Neuron (in vitro differentiated cells): ENCODE results near the gene CTNNA3.

Experiments
- H2AFZ ChIP-seq: one replicate; pipeline ENCODE4 v1.6.1; 2013; ENCODE audit warnings: low read depth, mild to moderate bottlenecking, inconsistent platforms, low read length, moderate library complexity
- H3K27me3 ChIP-seq: one replicate; pipeline ENCODE4 v1.6.1; 2013; ENCODE audit warnings: low read length; ENCODE audit not compliant: insufficient read depth
- H3K36me3 ChIP-seq: one replicate; pipeline ENCODE4 v1.6.1; 2013; ENCODE audit warnings: low read length; ENCODE audit not compliant: insufficient read depth
- H3K4me1 ChIP-seq: one replicate; pipeline ENCODE4 v1.6.1; 2013; ENCODE audit warnings: low read length; ENCODE audit not compliant: insufficient read depth
- H3K4me3 ChIP-seq: 2 replicates; pipeline ENCODE4 v1.5.1; 2013; ENCODE audit warnings: mild to moderate bottlenecking, low read length, moderate library complexity
- H3K9me3 ChIP-seq: one replicate; pipeline ENCODE4 v1.6.1; 2013; ENCODE audit warnings: low read length

CTNNA3 gene

GRCh38 chr10:66869635-66870034 lies 826.4 kb downstream of the CTNNA3 start:
- Histone ChIP-seq H3K4me3 (no peak overlapping the region), H3K36me3 (no peaks in the 10 kb centered on the region), H3K27me3 (no peaks in the 10 kb centered on the region), H3K4me1 (no peaks in the 10 kb centered on the region), H2AFZ (no peak overlapping the region), H3K9me3 (no peaks in the 10 kb centered on the region)

DNA sequence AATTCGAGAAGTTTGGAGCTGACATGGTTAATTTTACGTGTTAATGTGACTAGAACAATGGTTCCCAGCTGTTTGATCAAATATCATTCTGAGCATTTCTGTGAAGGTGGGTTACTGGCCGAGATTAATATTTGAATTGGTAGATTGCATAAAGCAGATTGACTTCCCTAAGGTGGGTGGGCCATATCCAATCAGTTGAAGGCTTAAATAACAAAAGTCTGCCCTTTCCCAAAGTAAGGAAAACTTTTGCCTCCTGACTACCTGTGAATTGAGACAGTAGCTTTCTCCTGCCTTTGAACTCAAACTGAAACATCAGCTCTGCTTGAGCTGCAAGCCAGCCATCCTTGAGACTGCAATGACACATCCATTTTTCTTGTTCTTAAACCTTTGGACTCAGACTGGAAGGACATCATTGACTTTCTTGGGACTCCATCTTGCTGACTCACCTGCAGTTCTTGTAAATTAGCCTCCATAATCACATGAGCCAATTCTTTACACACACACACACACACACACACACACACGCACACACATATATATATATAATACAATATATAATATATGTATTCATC lies 833.2 kb downstream of the CTNNA3 start:
- Histone ChIP-seq H3K27me3 (no peaks in the 10 kb centered on the region), H3K36me3 (no peaks in the 10 kb centered on the region), H3K4me1 (no peaks in the 10 kb centered on the region), H3K9me3 (no peaks in the 10 kb centered on the region), H2AFZ (no peak overlapping the region), H3K4me3 (no peak overlapping the region)

DNA sequence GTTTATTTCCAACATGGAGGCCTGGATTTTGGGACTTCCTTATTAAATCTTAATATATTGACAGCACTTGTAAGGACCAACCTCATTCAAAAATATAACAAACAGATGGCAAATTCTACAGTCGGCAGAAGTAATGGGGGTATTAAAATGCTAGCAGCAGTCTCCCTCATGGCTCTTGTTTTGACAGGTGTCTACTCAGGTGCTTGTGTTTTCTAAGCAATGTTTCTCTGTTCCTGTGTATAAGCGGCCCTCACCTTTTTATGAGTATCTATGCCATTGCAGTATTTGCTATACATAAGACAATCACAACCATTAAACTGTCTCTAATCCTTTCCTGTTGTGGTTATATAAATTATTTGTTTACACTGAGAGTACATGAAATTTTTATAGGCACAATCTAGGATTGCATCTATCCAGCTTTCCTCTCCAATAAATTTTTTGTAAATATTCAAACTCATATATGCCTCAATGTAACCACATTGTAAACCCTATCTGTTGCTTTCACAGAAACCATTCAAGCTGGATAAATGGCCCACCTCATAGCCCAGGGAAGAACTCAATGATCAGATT lies 835.5 kb downstream of the CTNNA3 start:
- Histone ChIP-seq H3K27me3 (no peaks in the 10 kb centered on the region), H3K36me3 (no peaks in the 10 kb centered on the region), H3K4me3 (no peak overlapping the region), H2AFZ (no peak overlapping the region), H3K4me1 (no peaks in the 10 kb centered on the region), H3K9me3 (no peaks in the 10 kb centered on the region)

DNA sequence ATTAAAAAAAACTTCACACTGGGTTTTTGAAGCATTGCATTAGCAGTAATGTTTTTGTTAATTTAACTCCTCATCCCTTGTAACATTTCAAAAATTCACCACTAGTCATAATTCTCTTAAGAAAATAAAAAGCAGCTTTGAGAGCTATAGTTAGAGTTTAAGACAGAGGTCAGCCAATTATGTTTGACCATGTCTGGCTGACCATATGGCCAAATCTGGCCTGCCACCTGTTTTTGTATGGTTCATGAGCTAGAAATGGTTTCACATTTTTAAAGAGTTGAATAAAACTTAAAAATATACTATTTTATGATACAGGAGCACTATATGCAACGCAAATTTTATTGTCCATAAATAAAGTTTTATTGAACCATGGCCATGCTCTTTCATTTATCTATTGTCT lies 843.2 kb downstream of the CTNNA3 start:
- Histone ChIP-seq H3K9me3 (no peaks in the 10 kb centered on the region), H3K4me1 (no peaks in the 10 kb centered on the region), H3K4me3 (no peak overlapping the region), H3K27me3 (peaks cover 6% of the 10 kb centered on the region), H3K36me3 (no peaks in the 10 kb centered on the region), H2AFZ (no peak overlapping the region)

DNA sequence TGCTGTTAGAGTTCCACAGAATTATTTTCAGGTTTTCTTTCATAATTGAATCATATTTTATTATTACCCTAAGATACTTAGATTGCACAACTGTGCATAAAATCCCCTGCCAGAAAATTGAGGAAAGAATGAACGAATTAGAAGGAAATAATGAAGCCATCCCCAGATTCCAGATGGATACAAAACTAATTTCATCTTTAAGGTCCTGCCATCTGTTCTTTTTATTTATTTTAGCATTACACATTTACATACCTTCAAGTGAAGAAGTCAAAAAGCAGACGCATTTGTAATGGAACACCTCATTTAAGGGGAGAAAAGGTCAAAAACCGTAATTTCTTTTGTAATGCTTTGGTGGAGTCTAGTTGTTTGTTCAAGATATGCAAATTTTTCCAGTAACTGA lies 847.1 kb downstream of the CTNNA3 start:
- H3K9me3 ChIP-seq = no peaks in the 10 kb centered on the region
- peaks cover 2% of the 10 kb centered on the region for H3K4me1 ChIP-seq
- no peak overlapping the region for H2AFZ ChIP-seq
- H3K36me3 ChIP-seq = no peaks in the 10 kb centered on the region
- no peak overlapping the region for H3K4me3 ChIP-seq
- H3K27me3 ChIP-seq = peaks cover 6% of the 10 kb centered on the region

DNA sequence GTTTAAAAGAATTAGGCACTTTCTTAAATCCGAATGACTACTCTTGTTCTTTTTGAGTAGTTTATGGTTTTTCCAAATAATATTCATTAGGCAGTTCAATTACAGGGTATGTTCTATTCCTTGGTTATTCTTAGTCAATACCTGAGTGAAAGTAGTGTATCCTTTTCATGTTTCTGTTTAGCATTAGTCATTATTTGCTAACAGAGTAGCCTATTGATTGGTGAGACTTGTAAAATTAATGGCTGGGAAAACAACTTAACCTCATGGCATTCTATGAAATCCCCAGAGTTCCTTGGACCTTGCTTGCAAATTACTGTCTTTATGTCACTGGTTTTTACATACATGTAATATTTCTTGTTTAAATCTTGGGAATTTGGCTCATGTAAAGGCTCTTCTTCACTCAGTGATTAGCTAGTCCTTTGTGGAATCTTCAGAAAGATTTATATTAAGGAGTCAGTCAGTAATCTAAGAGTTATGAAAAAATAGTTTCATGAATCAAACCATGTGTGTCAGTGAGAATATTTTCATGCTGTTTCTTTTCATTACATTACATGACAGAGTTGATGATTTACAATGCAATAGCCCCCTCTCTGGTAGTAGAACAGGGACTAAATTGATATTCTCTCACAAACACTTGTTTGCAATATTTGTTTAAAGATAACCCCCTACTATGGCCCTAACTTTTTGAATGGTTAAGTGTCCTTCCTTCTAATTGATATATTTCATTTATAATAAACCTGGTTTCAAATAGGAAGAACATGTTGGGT lies 851.6 kb downstream of the CTNNA3 start:
- Histone ChIP-seq H3K4me1 (peaks cover 2% of the 10 kb centered on the region), H3K4me3 (no peak overlapping the region), H3K9me3 (no peaks in the 10 kb centered on the region), H3K36me3 (no peaks in the 10 kb centered on the region), H2AFZ (no peak overlapping the region), H3K27me3 (no peaks in the 10 kb centered on the region)

DNA sequence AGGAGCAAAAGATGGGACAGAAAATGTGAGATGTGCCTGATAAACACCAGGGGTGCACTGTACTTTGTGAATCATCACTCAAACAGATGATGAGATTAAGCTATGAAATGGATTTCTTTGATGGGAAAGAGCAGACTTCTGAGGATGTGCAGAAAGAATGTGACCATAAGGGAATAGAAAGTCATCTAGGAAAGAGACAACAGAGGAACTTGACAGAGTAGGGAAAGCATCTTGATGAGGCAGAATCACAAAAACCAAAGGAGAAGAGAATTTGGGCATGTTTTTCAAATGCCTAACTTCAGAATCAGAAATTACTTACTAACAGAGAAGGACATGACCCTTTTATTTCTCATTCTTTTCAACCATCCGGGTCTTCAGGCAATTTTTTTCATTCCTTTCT lies 852.6 kb downstream of the CTNNA3 start:
- H3K4me1 ChIP-seq = peaks cover 2% of the 10 kb centered on the region

GRCh38 chr10:66842867-66843266 lies 853.1 kb downstream of the CTNNA3 start:
- H3K9me3 ChIP-seq = no peaks in the 10 kb centered on the region
- peaks cover 2% of the 10 kb centered on the region for H3K4me1 ChIP-seq

More for the DNA sequence above, 852.6 kb downstream of the CTNNA3 start:
- no peaks in the 10 kb centered on the region for H3K27me3 ChIP-seq
- no peaks in the 10 kb centered on the region for H3K36me3 ChIP-seq
- H2AFZ ChIP-seq = no peak overlapping the region
- no peak overlapping the region for H3K4me3 ChIP-seq
- H3K9me3 ChIP-seq = no peaks in the 10 kb centered on the region

GRCh38 chr10:66842371-66842770 lies 853.6 kb downstream of the CTNNA3 start:
- Histone ChIP-seq H3K27me3 (no peaks in the 10 kb centered on the region), H3K36me3 (no peaks in the 10 kb centered on the region), H3K4me1 (peaks cover 2% of the 10 kb centered on the region), H2AFZ (no peak overlapping the region), H3K4me3 (no peak overlapping the region), H3K9me3 (no peaks in the 10 kb centered on the region)

More at GRCh38 chr10:66842867-66843266, 853.1 kb downstream of the CTNNA3 start:
- H3K27me3 ChIP-seq = no peaks in the 10 kb centered on the region
- H3K36me3 ChIP-seq = no peaks in the 10 kb centered on the region
- H2AFZ ChIP-seq = no peak overlapping the region
- no peak overlapping the region for H3K4me3 ChIP-seq

DNA sequence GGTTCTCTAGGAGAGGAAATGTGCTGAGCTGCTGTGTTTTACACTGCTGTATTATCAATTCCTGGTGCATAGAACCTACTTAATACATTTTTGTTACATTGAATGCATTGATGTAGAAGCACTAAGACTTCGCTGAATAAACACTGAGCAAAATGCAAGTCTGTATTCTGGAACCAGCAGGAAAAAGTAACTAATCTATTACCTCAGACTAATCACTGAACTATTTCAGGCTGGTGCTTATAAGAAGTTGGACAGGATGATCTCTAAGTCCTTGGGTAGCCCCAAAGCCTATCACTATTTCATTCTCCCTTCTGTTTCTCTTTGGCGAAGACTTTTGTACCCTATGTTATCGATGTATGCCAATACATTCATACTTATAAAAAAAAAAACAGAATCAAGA lies 857.3 kb downstream of the CTNNA3 start:
- H2AFZ ChIP-seq = no peak overlapping the region
- no peaks in the 10 kb centered on the region for H3K4me1 ChIP-seq
- no peaks in the 10 kb centered on the region for H3K9me3 ChIP-seq
- H3K4me3 ChIP-seq = no peak overlapping the region
- H3K27me3 ChIP-seq = no peaks in the 10 kb centered on the region
- H3K36me3 ChIP-seq = no peaks in the 10 kb centered on the region

DNA sequence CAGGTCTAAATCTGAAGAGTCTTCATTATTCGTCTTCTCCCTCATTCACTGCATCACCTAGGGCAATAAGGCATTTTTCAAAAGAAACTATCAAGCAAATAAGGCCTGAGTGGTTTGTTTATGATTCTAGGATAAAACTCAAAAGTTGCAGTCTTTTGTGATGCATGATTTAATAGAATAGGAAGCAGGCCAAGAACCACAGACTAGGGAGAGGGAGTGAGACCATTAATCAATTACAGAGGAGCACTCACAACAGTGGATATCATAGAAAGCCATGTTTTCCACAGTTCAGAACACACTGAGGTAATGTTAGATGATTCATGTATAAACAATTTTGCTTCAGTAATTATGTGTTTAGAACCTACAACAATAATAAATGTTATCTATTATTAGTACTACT lies 858.0 kb downstream of the CTNNA3 start:
- Histone ChIP-seq H3K4me1 (no peaks in the 10 kb centered on the region), H2AFZ (no peak overlapping the region), H3K36me3 (no peaks in the 10 kb centered on the region), H3K9me3 (no peaks in the 10 kb centered on the region), H3K27me3 (no peaks in the 10 kb centered on the region), H3K4me3 (no peak overlapping the region)

- H3K4me1 ChIP-seq = no peaks in the 10 kb centered on the region
- H2AFZ ChIP-seq = no peak overlapping the region
- no peaks in the 10 kb centered on the region for H3K36me3 ChIP-seq
- no peak overlapping the region for H3K4me3 ChIP-seq
- no peaks in the 10 kb centered on the region for H3K9me3 ChIP-seq
- no peaks in the 10 kb centered on the region for H3K27me3 ChIP-seq
These were observed 858.7 kb downstream of the CTNNA3 start for GRCh38 chr10:66837335-66837734.

DNA sequence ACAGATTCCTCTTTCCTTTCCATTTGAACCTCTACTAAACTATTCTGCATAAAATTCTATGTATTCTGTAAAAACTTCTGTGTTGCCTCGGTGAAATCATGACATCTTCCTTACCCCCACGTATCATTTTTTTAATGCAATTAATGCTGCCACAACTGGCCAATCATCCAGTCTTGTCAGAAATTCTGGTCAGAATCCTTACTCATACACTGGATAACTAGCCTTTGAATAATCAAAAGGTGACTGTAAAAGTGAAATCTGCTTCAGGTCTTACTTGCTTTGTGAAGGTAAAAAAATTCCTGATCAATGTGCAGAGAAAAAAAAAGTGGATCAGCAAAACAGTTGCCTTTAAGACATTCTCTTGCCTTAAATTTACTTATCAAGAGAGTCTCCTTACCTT lies 859.2 kb downstream of the CTNNA3 start:
- no peaks in the 10 kb centered on the region for H3K27me3 ChIP-seq
- no peaks in the 10 kb centered on the region for H3K36me3 ChIP-seq
- no peaks in the 10 kb centered on the region for H3K4me1 ChIP-seq
- no peak overlapping the region for H2AFZ ChIP-seq
- H3K9me3 ChIP-seq = no peaks in the 10 kb centered on the region
- H3K4me3 ChIP-seq = no peak overlapping the region
